Lung (tissue), 12 donors: Measurements from ENCODE around the gene SLC44A1. TPM values are rescaled to one million over a fixed set of nuclear protein-coding genes. Genes with fewer than 3 reads are reported as not detected.

Experiments
- ATAC-seq: fragments of 200-7000 bp; cut with Tn5 transposase; one replicate; pipeline ENCODE4 v1.9.1; 2020; ENCODE audit warnings: moderate number of reproducible peaks; ENCODE audit not compliant: insufficient read depth, low FRiP score
- DNase-seq, 3 donors: peaks; one replicate each; pipeline ENCODE4 v3.0.0-alpha.2; 2013 to 2017
- H3K27ac ChIP-seq, 2 donors: one replicate each; pipeline ENCODE4 v1.5.1; 2013; ENCODE audit warnings: mild to moderate bottlenecking in 2 of 2, moderate library complexity in 2 of 2, control low read depth in 1 of 2, inconsistent platforms in 1 of 2, low read depth in 1 of 2, low read length in 1 of 2
- H3K27me3 ChIP-seq, 3 donors: one replicate each; pipeline ENCODE4 v1.5.1; 2013; ENCODE audit warnings: low read length in 2 of 3; ENCODE audit not compliant: control insufficient read depth in 3 of 3, insufficient read depth in 3 of 3
- H3K36me3 ChIP-seq, 4 donors: one replicate each; pipeline ENCODE4 v1.5.1; 2013; ENCODE audit warnings: low read length in 4 of 4, mild to moderate bottlenecking in 1 of 4, moderate library complexity in 1 of 4; ENCODE audit not compliant: control insufficient read depth in 4 of 4, insufficient read depth in 4 of 4
- H3K4me1 ChIP-seq, 5 donors: one replicate each; pipeline ENCODE4 v1.5.1; 2013; ENCODE audit warnings: low read length in 5 of 5, mild to moderate bottlenecking in 2 of 5, moderate library complexity in 1 of 5; ENCODE audit not compliant: control insufficient read depth in 5 of 5, insufficient read depth in 5 of 5
- H3K4me3 ChIP-seq: one replicate; pipeline ENCODE4 v1.5.1; 2013; ENCODE audit warnings: mild to moderate bottlenecking, control low read depth, moderate library complexity
- H3K9ac ChIP-seq, 2 donors: one replicate each; pipeline ENCODE4 v1.5.1; 2013; ENCODE audit warnings: low read length in 2 of 2, control low read depth in 1 of 2; ENCODE audit not compliant: insufficient read depth in 1 of 2
- H3K9me3 ChIP-seq, 4 donors: one replicate each; pipeline ENCODE4 v1.5.1; 2013; ENCODE audit warnings: low read length in 3 of 4, mild to moderate bottlenecking in 1 of 4, moderate library complexity in 1 of 4; ENCODE audit not compliant: control insufficient read depth in 4 of 4, insufficient read depth in 3 of 4
- WGBS, 2 donors: extraction: QIAGEN DNeasy Blood & Tissue Kit; methylation state at CpG; one replicate each; pipeline ENCODE4 v1.1.7; 2013; 5-methylcytosine and 5-hydroxymethylcytosine counted together
- polyA plus RNA-seq, 2 donors: library from polyadenylated mRNA; stranded (reverse); fragments of 200-250 nt; gene quantifications; one replicate each; pipeline ENCODE4 v1.2.1, GENCODE V29; 2013
- total RNA-seq, 2 donors: library from RNA; depleted of rRNA in 1 of 2; stranded (reverse); fragments of >200 nt in 1 of 2; gene quantifications; one replicate each; pipeline ENCODE4 v1.2.1, GENCODE V29; 2014 to 2021
- TF ChIP-seq, protein P1 (sequence below): IDR thresholded peaks from 2 replicates; pipeline ENCODE4 v1.5.1; 2012; ENCODE audit warnings: mild to moderate bottlenecking; ENCODE audit errors: control extremely low read depth, extremely low read depth
- donor health status: control.
- donor health status: control.
- donor health status: Bipolar disorder and iron deficiency.
- donor health status: healthy.
- donor health status: DM: yes; HTN: yes; CAD: no.

SLC44A1 gene
- total and polyA plus RNA-seq, 4 donors: 13.0 to 61.7 (median 33.8) TPM

DNA sequence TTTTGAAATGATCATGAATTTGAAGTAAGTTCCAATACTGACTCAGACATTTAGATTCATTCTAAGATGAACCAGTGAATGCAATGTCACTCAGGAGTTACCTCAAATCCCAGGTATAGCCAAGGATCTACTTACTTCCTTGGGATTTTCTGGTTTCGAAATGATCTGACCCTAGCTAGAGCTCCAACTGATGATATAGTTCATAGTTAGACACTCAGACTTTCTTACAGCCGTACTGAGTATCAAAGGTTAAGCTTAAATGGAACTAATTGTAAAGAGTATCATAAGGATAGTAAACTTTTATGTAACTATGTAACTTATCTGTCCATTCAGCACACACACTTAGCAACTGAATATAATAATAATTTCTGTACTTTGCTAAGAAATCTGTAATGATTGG lies 119.4 kb downstream of the SLC44A1 start:
- Histone ChIP-seq H3K9ac (no peak overlapping the region), H3K27me3 (no peaks in the 10 kb centered on the region), H3K36me3 (peaks cover 4 to 44% (median 9%) of the 10 kb centered on the region in 4 donors), H3K27ac (no peak overlapping the region), H3K4me3 (no peak overlapping the region), H3K9me3 (no peaks in the 10 kb centered on the region), H3K4me1 (no peaks in the 10 kb centered on the region)
- ATAC-seq: no peak
- DNase-seq: no peak
- WGBS, 2 donors: 95 to 96% methylated on average over 2 of the region's 2 CpGs
- TF ChIP-seq, protein P1, sequence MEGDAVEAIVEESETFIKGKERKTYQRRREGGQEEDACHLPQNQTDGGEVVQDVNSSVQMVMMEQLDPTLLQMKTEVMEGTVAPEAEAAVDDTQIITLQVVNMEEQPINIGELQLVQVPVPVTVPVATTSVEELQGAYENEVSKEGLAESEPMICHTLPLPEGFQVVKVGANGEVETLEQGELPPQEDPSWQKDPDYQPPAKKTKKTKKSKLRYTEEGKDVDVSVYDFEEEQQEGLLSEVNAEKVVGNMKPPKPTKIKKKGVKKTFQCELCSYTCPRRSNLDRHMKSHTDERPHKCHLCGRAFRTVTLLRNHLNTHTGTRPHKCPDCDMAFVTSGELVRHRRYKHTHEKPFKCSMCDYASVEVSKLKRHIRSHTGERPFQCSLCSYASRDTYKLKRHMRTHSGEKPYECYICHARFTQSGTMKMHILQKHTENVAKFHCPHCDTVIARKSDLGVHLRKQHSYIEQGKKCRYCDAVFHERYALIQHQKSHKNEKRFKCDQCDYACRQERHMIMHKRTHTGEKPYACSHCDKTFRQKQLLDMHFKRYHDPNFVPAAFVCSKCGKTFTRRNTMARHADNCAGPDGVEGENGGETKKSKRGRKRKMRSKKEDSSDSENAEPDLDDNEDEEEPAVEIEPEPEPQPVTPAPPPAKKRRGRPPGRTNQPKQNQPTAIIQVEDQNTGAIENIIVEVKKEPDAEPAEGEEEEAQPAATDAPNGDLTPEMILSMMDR: no peak

DNA sequence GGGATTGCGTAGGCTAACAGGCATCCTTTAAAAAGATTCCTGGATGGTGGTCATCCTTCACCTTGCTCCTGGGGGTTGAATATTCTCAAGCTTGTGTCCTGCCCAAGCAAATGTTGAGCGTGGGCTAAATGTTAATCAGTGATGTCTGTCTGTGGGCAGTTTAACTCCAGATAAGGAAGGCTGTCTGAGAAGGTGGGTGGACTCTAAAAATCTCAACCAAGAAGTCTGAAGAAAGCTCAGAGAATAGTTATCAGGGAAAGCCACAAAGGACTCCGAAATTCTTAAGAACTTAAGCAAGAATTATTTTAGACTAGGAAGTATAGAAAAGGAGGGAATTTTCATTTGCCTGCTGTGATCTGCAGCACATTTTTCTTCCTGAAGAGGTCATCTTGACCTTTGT lies 125.5 kb downstream of the SLC44A1 start:
- Histone ChIP-seq H3K9me3 (no peaks in the 10 kb centered on the region), H3K36me3 (peaks cover 0 to 28% (median 5%) of the 10 kb centered on the region in 4 donors), H3K9ac (no peak overlapping the region), H3K27me3 (no peaks in the 10 kb centered on the region), H3K4me1 (peaks cover 0 to 3% (median 0%) of the 10 kb centered on the region in 5 donors), H3K4me3 (no peak overlapping the region), H3K27ac (no peak overlapping the region)
- WGBS, 2 donors: 95 to 96% methylated on average over 3 of the region's 3 CpGs
- ATAC-seq (no peak), DNase-seq (no peak)
- TF ChIP-seq, protein P1: no peak

- TF ChIP-seq, protein P1: no peak
- ATAC-seq: no peak
Observed at GRCh38 chr9:105373723-105374122, 129.3 kb downstream of the SLC44A1 start.

DNA sequence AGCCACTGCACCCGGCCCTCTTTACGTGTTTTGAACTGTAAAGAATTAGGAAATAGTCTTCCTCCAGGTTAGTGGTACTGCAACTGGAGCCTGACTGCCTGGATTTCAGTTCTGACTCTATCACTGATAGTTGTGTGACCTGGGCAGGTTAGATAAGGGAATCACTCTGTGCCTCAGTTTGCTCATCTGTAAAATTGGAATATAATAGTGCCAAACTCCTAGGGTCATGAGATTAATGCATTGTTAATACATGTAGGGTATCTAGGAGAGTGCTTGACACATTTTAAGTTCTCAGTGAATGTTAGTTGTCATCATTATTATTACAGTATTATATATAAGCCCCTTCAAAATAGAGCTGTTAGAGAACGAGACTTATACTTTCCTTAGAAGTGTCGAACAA lies 130.9 kb downstream of the SLC44A1 start:
- Histone ChIP-seq H3K4me1 (peaks cover 0 to 3% (median 0%) of the 10 kb centered on the region in 5 donors), H3K9ac (no peak overlapping the region), H3K4me3 (no peak overlapping the region), H3K9me3 (no peaks in the 10 kb centered on the region), H3K36me3 (peaks cover 0 to 15% (median 6%) of the 10 kb centered on the region in 4 donors), H3K27me3 (no peaks in the 10 kb centered on the region), H3K27ac (no peak overlapping the region)
- ATAC-seq (no peak), DNase-seq (no peak)
- WGBS, 2 donors: 98 to 99% methylated on average over 4 of the region's 4 CpGs
- TF ChIP-seq, protein P1: no peak

More at GRCh38 chr9:105373723-105374122, 129.3 kb downstream of the SLC44A1 start:
- H3K27ac ChIP-seq: no peak overlapping the region
- DNase-seq: no peak
- H3K4me1 ChIP-seq: peaks cover 0 to 3% (median 0%) of the 10 kb centered on the region in 5 donors
- peaks cover 0 to 19% (median 8%) of the 10 kb centered on the region in 4 donors for H3K36me3 ChIP-seq
- no peak overlapping the region for H3K4me3 ChIP-seq
- WGBS, 2 donors: 89 to 96% methylated on average over 1 of the region's 1 CpG
- H3K27me3 ChIP-seq: no peaks in the 10 kb centered on the region
- H3K9me3 ChIP-seq: no peaks in the 10 kb centered on the region
- no peak overlapping the region for H3K9ac ChIP-seq
